Coronary artery (tissue), 2 donors: ENCODE measurements around the gene OGFOD3.

Experiments
- DNase-seq: peaks from one replicate; pipeline ENCODE4 v3.0.0-alpha.2; 2017; ENCODE audit warnings: low spot score
- H3K27ac ChIP-seq, 2 donors: fragments of 200-600 bp; sonication (generic); one replicate each; pipeline ENCODE4 v1.5.1; 2016 to 2019
- H3K4me3 ChIP-seq: fragments of 200-600 bp; sonication (generic); 2 replicates; pipeline ENCODE4 v1.5.1; 2016; ENCODE audit warnings: mild to moderate bottlenecking, moderate library complexity
- CTCF ChIP-seq: fragments of 200-600 bp; sonication (generic); IDR thresholded peaks from one replicate; pipeline ENCODE4 v1.5.1; 2019; ENCODE audit warnings: antibody characterized with exemption

Gene OGFOD3

GRCh38 chr17:82397449-82398335 lies 20.7 kb downstream of the OGFOD3 start:
- Histone ChIP-seq H3K4me3 (no peak overlapping the region), H3K27ac (no peak overlapping the region)
- DNase-seq = no peak
- no peak for TF ChIP-seq CTCF

- no peak for DNase-seq
- no peak overlapping the region for H3K4me3 ChIP-seq
- no peak overlapping the region for H3K27ac ChIP-seq
- TF ChIP-seq CTCF = no peak
Observed at GRCh38 chr17:82396601-82397435, 21.6 kb downstream of the OGFOD3 start.

- TF ChIP-seq CTCF = no peak
- Histone ChIP-seq H3K4me3 (no peak overlapping the region), H3K27ac (no peak overlapping the region)
- no peak for DNase-seq
Observed at GRCh38 chr17:82394278-82394677, 24.1 kb downstream of the OGFOD3 start.

- no peak for DNase-seq
- no peak for TF ChIP-seq CTCF
- H3K27ac ChIP-seq = no peak overlapping the region
- no peak overlapping the region for H3K4me3 ChIP-seq
Observed at GRCh38 chr17:82392941-82393340, 25.4 kb downstream of the OGFOD3 start.

- H3K4me3 ChIP-seq = no peak overlapping the region
- DNase-seq = no peak
Observed at GRCh38 chr17:82392209-82392920, 26.0 kb downstream of the OGFOD3 start.

More at GRCh38 chr17:82392209-82392920, 26.0 kb downstream of the OGFOD3 start:
- H3K27ac ChIP-seq = no peak overlapping the region
- no peak for TF ChIP-seq CTCF
